ENCODE data around the gene MT2A. TPM values are rescaled to one million over a fixed set of nuclear protein-coding genes. Genes with fewer than 3 reads are reported as not detected.
A peak's percentile ranks its signal among the peaks of the same experiment; 100 is the strongest.

MT2A gene
- total RNA-seq, 1 donor from 2014 or later = 661 TPM

DNA sequence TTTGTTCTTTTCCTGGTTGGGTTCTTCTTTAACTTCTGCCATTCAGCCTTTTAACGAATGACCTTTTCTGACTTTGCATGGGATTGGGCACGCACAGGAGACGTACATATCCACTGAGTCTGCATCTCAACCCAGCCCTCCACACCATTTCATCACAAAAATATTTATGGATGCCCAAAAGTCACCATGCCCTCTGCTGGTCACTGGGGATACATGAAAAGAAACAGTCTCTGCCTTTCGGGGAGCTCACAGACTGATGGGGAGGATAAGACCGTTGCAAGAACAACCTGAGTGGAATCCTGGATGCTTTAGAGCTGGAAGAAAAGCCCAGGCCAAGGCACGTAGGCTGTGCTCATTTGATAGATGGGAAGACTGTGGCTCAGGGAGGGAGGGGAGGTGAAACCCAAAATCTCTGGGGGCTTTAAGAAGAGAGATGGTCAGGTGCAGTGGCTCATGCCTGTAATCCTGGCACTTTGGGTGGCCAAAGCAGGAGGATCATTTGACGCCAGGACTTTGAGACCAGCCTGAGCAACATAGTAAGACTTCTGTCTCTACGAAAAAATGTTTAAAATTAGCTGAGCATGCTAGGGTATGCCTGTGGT lies 7.9 kb upstream of the MT2A start:
- H3K27ac ChIP-seq = no peak overlapping the region
- H3K27me3 ChIP-seq = no peaks in the 10 kb centered on the region
- H3K4me3 ChIP-seq = no peak overlapping the region
- DNase-seq (ENCODE audit: extremely low spot score in 2 of 2) = no peak
- TF ChIP-seq POLR2AphosphoS5 (IDR thresholded peaks at IDR 0.05; ENCODE audit: insufficient read depth in 1 of 2, low read depth in 1 of 2) (no peak), CTCF (IDR thresholded peaks at IDR 0.05) (peak in 2 of 3 experiments; percentile 5 to 62)
- H3K9me3 ChIP-seq = no peaks in the 10 kb centered on the region
- H3K36me3 ChIP-seq = no peaks in the 10 kb centered on the region
- peaks cover 2% of the 10 kb centered on the region for H3K4me1 ChIP-seq
- intact Hi-C loops (cut with DNase I) = loop anchor here (5.0 kb wide), 1 partner anchor 102 kb away; no protein-coding TSS in a partner anchor

GRCh38 chr16:56601325-56601724 lies 7.1 kb upstream of the MT2A start:
- H3K27me3 ChIP-seq = no peaks in the 10 kb centered on the region
- no peak for DNase-seq (ENCODE audit: extremely low spot score in 2 of 2)
- TF ChIP-seq CTCF (IDR thresholded peaks at IDR 0.05) (no peak), POLR2AphosphoS5 (IDR thresholded peaks at IDR 0.05; ENCODE audit: insufficient read depth in 1 of 2, low read depth in 1 of 2) (no peak), POLR2A (IDR thresholded peaks at IDR 0.05) (no peak)
- H3K4me3 ChIP-seq = no peak overlapping the region
- peaks cover 10% of the 10 kb centered on the region for H3K4me1 ChIP-seq
- intact Hi-C loops (cut with DNase I) = loop anchor here (5.0 kb wide), 1 partner anchor 101 kb away; no protein-coding TSS in a partner anchor
- no peak overlapping the region for H3K27ac ChIP-seq
- no peaks in the 10 kb centered on the region for H3K36me3 ChIP-seq
- H3K9me3 ChIP-seq = no peaks in the 10 kb centered on the region

- Histone ChIP-seq H3K36me3 (no peaks in the 10 kb centered on the region), H3K27ac (no peak overlapping the region), H3K27me3 (no peaks in the 10 kb centered on the region), H3K9me3 (no peaks in the 10 kb centered on the region), H3K4me3 (no peak overlapping the region), H3K4me1 (peaks cover 28% of the 10 kb centered on the region)
- intact Hi-C loops (cut with DNase I) = loop anchor here (5.0 kb wide), 1 partner anchor 99 kb away; no protein-coding TSS in a partner anchor
- DNase-seq (ENCODE audit: extremely low spot score in 2 of 2) = no peak
- TF ChIP-seq CTCF (IDR thresholded peaks at IDR 0.05) = peak in 1 of 3 experiments; percentile 23
- TF ChIP-seq POLR2A (IDR thresholded peaks at IDR 0.05) = no peak
Observed at GRCh38 chr16:56603589-56603988, 4.8 kb upstream of the MT2A start.

DNA sequence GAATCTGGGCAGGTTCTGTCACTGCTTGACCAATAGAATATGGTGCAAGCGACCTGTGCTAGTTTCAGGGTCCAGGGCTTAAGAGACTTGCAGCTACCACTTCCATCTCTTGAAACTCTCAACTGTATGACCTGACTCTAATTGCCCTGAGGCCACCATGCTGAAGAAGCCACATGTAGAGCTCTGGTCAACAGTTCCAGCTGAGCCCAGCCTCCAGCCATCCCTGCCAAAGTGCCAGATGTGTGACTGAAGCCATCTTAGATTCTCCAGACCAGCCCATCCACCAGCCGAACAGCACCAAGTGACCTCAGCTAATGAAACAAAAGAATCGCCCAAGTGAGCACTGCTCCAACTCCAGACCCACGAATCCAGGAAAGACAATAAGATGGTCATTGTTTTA lies 3.4 kb upstream of the MT2A start:
- Histone ChIP-seq H3K9me3 (no peaks in the 10 kb centered on the region), H3K27me3 (no peaks in the 10 kb centered on the region), H3K4me3 (no peak overlapping the region), H3K27ac (peak overlapping the region; percentile 83), H3K36me3 (no peaks in the 10 kb centered on the region), H3K4me1 (peaks cover 32% of the 10 kb centered on the region)
- intact Hi-C loops (cut with DNase I) = loop anchor here (5.0 kb wide), 1 partner anchor 97 kb away; no protein-coding TSS in a partner anchor
- no peak for TF ChIP-seq POLR2A (IDR thresholded peaks at IDR 0.05)
- TF ChIP-seq POLR2AphosphoS5 (IDR thresholded peaks at IDR 0.05; ENCODE audit: insufficient read depth in 1 of 2, low read depth in 1 of 2) = no peak
- no peak for TF ChIP-seq CTCF (IDR thresholded peaks at IDR 0.05)
- DNase-seq (ENCODE audit: extremely low spot score in 2 of 2) = no peak

GRCh38 chr16:56605475-56605874 lies 2.9 kb upstream of the MT2A start:
- Histone ChIP-seq H3K9me3 (no peaks in the 10 kb centered on the region), H3K4me1 (peaks cover 37% of the 10 kb centered on the region), H3K36me3 (no peaks in the 10 kb centered on the region), H3K27ac (peak overlapping the region; percentile 83), H3K27me3 (no peaks in the 10 kb centered on the region), H3K4me3 (no peak overlapping the region)
- no peak for DNase-seq (ENCODE audit: extremely low spot score in 2 of 2)
- intact Hi-C loops (cut with DNase I) = no loop called here
- no peak for TF ChIP-seq POLR2A (IDR thresholded peaks at IDR 0.05)
- no peak for TF ChIP-seq CTCF (IDR thresholded peaks at IDR 0.05)
- no peak for TF ChIP-seq POLR2AphosphoS5 (IDR thresholded peaks at IDR 0.05; ENCODE audit: insufficient read depth in 1 of 2, low read depth in 1 of 2)
